ENCODE results near the gene ASB11.

Gene ASB11

GRCh38 chrX:15274946-15275345 is 40.5 kb downstream of the ASB11 start:
- TF ChIP-seq GATA3 (IDR thresholded peaks at IDR 0.05; ENCODE audit: low read depth, low read length): no peak
- TF ChIP-seq GATA2 (IDR thresholded peaks at IDR 0.05; ENCODE audit: low read depth, low read length): no peak

DNA sequence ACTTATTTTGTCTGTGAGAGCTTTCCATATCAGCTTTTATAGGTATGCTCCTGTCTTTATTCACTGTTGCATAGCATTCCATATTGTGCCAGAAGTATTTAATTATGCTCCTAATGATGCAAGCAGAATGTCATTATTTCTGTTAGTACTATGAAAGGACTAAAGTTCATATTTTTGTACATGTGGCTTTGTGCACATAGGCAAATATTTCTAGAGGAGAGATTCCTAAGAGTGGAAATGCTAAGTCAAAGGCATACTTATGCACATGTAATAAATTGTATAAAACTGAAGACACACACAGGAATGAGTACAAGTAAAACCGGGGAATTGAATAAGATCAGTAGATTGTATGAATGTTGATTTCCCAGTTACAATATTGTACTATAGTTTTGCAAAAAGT is 43.7 kb downstream of the ASB11 start:
- TF ChIP-seq GATA2 (IDR thresholded peaks at IDR 0.05; ENCODE audit: low read depth, low read length): no peak
- no peak for TF ChIP-seq GATA3 (IDR thresholded peaks at IDR 0.05; ENCODE audit: low read depth, low read length)

DNA sequence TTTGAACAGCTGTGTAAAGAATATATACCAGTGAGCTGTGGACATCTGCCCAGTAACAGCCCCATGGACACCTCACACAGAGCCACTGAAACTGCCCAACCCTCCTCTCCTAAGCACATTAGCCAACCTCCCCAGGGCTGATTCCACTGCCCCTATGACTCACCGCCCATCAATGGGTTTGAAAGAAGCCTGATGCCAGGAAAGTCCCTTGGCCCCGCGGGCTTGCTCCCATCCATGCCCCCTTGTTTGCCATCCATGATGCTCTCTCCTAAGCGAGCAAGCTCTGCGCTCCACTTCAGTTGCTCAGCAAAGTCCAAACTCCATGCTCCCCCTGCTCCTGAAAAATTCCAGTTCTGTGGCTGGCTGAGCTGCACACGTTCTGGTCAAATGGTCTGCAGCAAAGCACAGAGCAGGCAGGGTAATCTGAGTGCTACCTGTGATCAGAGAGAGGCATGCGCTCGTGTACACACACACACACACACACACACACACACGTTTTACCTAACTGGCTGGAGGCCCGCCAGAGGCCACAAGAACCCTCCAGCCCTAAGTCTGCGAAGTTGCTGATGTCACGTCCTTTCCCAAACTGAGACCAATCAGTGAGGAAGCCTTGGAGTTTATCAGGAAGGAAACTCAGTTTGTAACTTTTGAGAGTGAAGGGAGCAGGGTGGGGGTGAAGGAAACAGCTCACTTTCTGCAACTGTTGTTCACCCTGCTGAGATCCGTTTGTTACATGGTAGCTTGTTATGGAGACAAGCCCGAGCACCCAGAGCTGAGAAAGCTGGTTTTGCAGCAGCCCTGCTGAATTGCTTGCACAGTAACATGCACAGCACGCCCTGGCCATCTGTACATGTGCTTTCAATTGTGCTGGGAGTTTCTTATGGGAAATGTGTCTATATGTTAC is 45.6 kb downstream of the ASB11 start, which contains the start of gene ASB9:
ASB9 (minus strand) TSS at position 466 of the 904 bp plus-strand sequence; CDS start at position 257, 209 bp downstream.
- no peak for TF ChIP-seq GATA3 (IDR thresholded peaks at IDR 0.05; ENCODE audit: low read depth, low read length)
- TF ChIP-seq GATA2 (IDR thresholded peaks at IDR 0.05; ENCODE audit: low read depth, low read length): no peak

- no peak for TF ChIP-seq GATA2 (IDR thresholded peaks at IDR 0.05; ENCODE audit: low read depth, low read length)
- no peak for TF ChIP-seq GATA3 (IDR thresholded peaks at IDR 0.05; ENCODE audit: low read depth, low read length)
These were observed 46.3 kb downstream of the ASB11 start for GRCh38 chrX:15269120-15269519.

DNA sequence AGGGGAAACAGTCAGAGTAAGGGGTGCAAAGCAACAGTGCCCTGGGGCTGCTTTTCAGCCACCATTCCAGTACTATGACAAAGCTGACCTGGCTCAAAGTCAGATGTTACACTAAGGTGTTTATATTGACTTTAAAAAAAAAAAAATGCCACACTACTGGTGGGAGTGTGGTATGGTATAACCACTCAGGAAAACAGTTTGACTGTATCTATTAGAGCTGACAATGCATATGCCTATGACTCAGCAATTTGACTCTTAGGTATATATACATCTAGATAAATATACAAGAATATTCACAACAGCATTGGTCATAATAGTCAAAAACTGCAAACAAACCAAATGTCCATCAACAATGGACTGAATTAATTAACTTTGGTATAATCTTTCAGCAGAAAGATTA is 60.6 kb downstream of the ASB11 start:
- TF ChIP-seq GATA2 (IDR thresholded peaks at IDR 0.05; ENCODE audit: low read depth, low read length) (no peak), GATA3 (IDR thresholded peaks at IDR 0.05; ENCODE audit: low read depth, low read length) (no peak)

DNA sequence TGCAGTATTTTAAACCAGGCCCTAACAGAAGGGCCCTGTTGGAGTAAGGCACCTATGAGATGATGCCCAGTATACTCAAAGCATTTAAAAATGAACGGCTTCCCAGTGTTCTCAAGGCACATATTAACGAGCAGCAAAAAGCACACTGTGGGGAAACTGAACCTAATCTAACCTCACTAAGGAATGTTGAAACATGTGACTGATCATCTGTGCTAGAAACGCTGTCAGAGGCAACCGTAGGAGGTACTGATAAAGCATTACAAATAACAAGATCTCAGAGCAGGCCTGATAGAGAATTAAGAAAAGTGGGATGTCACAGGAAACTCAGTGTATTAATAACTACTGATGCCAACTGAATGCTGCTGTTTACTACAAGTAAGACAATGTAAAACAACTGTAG is 69.5 kb downstream of the ASB11 start:
- no peak for TF ChIP-seq GATA2 (IDR thresholded peaks at IDR 0.05; ENCODE audit: low read depth, low read length)
- TF ChIP-seq GATA3 (IDR thresholded peaks at IDR 0.05; ENCODE audit: low read depth, low read length): no peak

DNA sequence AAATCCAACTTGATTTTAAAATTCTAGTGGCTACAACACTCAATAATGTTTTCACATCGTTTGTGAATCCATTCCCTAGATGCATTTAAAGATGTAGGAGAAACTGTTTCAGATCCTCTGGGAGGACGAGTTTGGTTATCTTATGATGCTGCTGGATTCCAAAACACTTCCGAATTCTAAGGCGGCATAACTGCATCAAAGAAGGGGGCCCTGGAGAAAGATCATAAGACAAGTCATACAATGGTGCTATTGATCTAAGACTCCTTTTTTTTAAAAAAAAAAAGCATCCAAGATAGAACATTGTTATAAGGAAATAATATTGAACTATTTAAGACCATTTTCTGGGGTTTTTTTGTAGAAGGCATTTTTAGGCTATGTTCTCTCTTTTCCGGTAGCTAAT is 71.0 kb downstream of the ASB11 start:
- TF ChIP-seq GATA2 (IDR thresholded peaks at IDR 0.05; ENCODE audit: low read depth, low read length) (no peak), GATA3 (IDR thresholded peaks at IDR 0.05; ENCODE audit: low read depth, low read length) (no peak)

- TF ChIP-seq GATA3 (IDR thresholded peaks at IDR 0.05; ENCODE audit: low read depth, low read length) (no peak), GATA2 (IDR thresholded peaks at IDR 0.05; ENCODE audit: low read depth, low read length) (no peak)
These were observed 72.4 kb downstream of the ASB11 start for GRCh38 chrX:15242899-15243555.

DNA sequence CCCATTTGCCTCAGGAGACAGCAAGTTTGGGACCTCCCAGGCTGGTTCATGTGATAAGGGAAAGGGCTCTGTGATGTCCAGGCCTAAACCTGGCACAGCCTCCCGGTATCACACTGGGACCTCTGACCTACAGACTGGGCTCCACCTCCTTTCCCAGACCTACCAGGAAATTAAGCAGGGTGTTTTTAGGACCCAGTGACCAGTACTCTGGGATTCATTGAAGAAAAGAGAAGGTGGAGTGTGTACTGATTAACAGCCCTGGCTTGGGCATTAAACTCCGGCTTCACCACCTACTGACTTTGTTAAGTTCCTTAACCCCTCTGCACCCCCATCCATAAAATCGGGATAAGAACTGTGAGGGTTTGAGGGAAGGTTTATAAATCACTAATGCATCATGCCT is 74.1 kb downstream of the ASB11 start:
- TF ChIP-seq GATA2 (IDR thresholded peaks at IDR 0.05; ENCODE audit: low read depth, low read length) (no peak), GATA3 (IDR thresholded peaks at IDR 0.05; ENCODE audit: low read depth, low read length) (no peak)

GRCh38 chrX:15240414-15240813 is 75.0 kb downstream of the ASB11 start:
- TF ChIP-seq GATA2 (IDR thresholded peaks at IDR 0.05; ENCODE audit: low read depth, low read length) (no peak), GATA3 (IDR thresholded peaks at IDR 0.05; ENCODE audit: low read depth, low read length) (no peak)

GRCh38 chrX:15236146-15236545 is 79.3 kb downstream of the ASB11 start:
- TF ChIP-seq GATA3 (IDR thresholded peaks at IDR 0.05; ENCODE audit: low read depth, low read length): no peak
- no peak for TF ChIP-seq GATA2 (IDR thresholded peaks at IDR 0.05; ENCODE audit: low read depth, low read length)

GRCh38 chrX:15235001-15235400 is 80.4 kb downstream of the ASB11 start:
- TF ChIP-seq GATA3 (IDR thresholded peaks at IDR 0.05; ENCODE audit: low read depth, low read length) (no peak), GATA2 (IDR thresholded peaks at IDR 0.05; ENCODE audit: low read depth, low read length) (no peak)

- no peak for TF ChIP-seq GATA2 (IDR thresholded peaks at IDR 0.05; ENCODE audit: low read depth, low read length)
- TF ChIP-seq GATA3 (IDR thresholded peaks at IDR 0.05; ENCODE audit: low read depth, low read length): no peak
These were observed 81.9 kb downstream of the ASB11 start for GRCh38 chrX:15233416-15234015.

All from SH-SY5Y (cell line).